Measurements from ENCODE around the gene P4HA2.

- TF ChIP-seq NFYB (CRISPR knock-in tag; conservative IDR thresholded peaks at IDR 0.05; ENCODE audit: low read depth) (no peak), CTCF (IDR thresholded peaks at IDR 0.05) (no peak), JAZF1 (CRISPR knock-in tag; IDR thresholded peaks at IDR 0.05) (no peak), ATF6 (CRISPR knock-in tag; IDR thresholded peaks at IDR 0.05) (no peak), JUN (CRISPR knock-in tag; IDR thresholded peaks at IDR 0.05) (no peak), ZNF232 (CRISPR knock-in tag; IDR thresholded peaks at IDR 0.05) (no peak), NFE2L1 (CRISPR knock-in tag; IDR thresholded peaks at IDR 0.05) (no peak), ATF3 (CRISPR knock-in tag; conservative IDR thresholded peaks at IDR 0.05) (no peak), GTF2I (CRISPR knock-in tag; conservative IDR thresholded peaks at IDR 0.05) (no peak), TEAD4 (CRISPR knock-in tag; IDR thresholded peaks at IDR 0.05) (no peak)
Observed at GRCh38 chr5:132254321-132254977, 26.8 kb upstream of the P4HA2 start.

Data from WTC11 (cell line).